Caco-2 (cell line): ENCODE measurements around the gene KRTAP2-2. TPM values are rescaled to one million over a fixed set of nuclear protein-coding genes. Genes with fewer than 3 reads are reported as not detected.
"Not testable (repeated sequence)": the region's sequence is repeated elsewhere in the genome, so short reads cannot be mapped to it uniquely, and the experiment has no call there.

Experiments
- BruUV-seq: library from RNA; stranded (reverse); fragments of 400-500 nt; replicated peaks from 2 replicates; lab custom pipeline; 2021; lab: Mats Ljungman, UMichigan
- CTCF ChIA-PET: fragments of 300-600 bp; sonication (Branson Sonifier 250); formaldehyde crosslinking; loops from one replicate; lab custom pipeline; 2022; ENCODE audit warnings: antibody characterized with exemption; lab: Charles Lee
- POLR2A ChIA-PET: fragments of 300-600 bp; sonication (Branson Sonifier 250); formaldehyde crosslinking; loops from one replicate; lab custom pipeline; 2022; ENCODE audit warnings: antibody characterized with exemption; lab: Charles Lee
- DNase-seq, 2 experiments: peaks; one replicate each; pipeline versions ENCODE4 v3.0.0 to v3.0.0-alpha.2; 2020 to 2022
- H3K27me3 ChIP-seq: replicated peaks from 2 replicates; pipeline ENCODE4 v1.6.0; 2011; ENCODE audit warnings: low read length; ENCODE audit not compliant: control insufficient read depth, insufficient read depth
- H3K36me3 ChIP-seq: 2 replicates; pipeline ENCODE4 v1.5.1; 2011; ENCODE audit warnings: low read length; ENCODE audit not compliant: control insufficient read depth, insufficient read depth
- H3K4me1 ChIP-seq: fragments of 250-450 bp; sonication (Bioruptor Pico); 2 replicates; pipeline ENCODE4 v1.5.1; 2020; ENCODE audit warnings: mild to moderate bottlenecking
- H3K4me3 ChIP-seq: 2 replicates; pipeline ENCODE4 v1.5.1; 2011; ENCODE audit warnings: low read depth, mild to moderate bottlenecking, control low read depth, low read length
- H3K9me3 ChIP-seq: fragments of 250-450 bp; sonication (Bioruptor Pico); 2 replicates; pipeline ENCODE4 v1.5.1; 2020; ENCODE audit warnings: mild to moderate bottlenecking, moderate library complexity
- H3K27ac Mint-ChIP-seq: one replicate; pipeline ENCODE4 v1.8.0; 2022; ENCODE audit warnings: mixed read lengths; ENCODE audit not compliant: unreplicated experiment
- H3K27me3 Mint-ChIP-seq: one replicate; pipeline ENCODE4 v1.8.0; 2022; ENCODE audit warnings: mixed read lengths; ENCODE audit not compliant: insufficient read depth, unreplicated experiment
- H3K36me3 Mint-ChIP-seq: one replicate; pipeline ENCODE4 v1.8.0; 2022; ENCODE audit warnings: mild to moderate bottlenecking, mixed read lengths; ENCODE audit not compliant: insufficient read depth, unreplicated experiment
- H3K4me1 Mint-ChIP-seq: one replicate; pipeline ENCODE4 v1.8.0; 2022; ENCODE audit warnings: low read depth, mixed read lengths; ENCODE audit not compliant: unreplicated experiment
- H3K4me3 Mint-ChIP-seq: one replicate; pipeline ENCODE4 v1.8.0; 2022; ENCODE audit warnings: mild to moderate bottlenecking, moderate library complexity, mixed read lengths; ENCODE audit not compliant: unreplicated experiment
- H3K9me3 Mint-ChIP-seq: one replicate; pipeline ENCODE4 v1.8.0; 2022; ENCODE audit warnings: mixed read lengths; ENCODE audit not compliant: unreplicated experiment
- intact Hi-C: fragments of 100-400 bp; cut with micrococcal nuclease; formaldehyde crosslinking; loops from one replicate; pipeline ENCODE4 v1.10.0; 2022; ENCODE audit not compliant: unreplicated experiment
- total RNA-seq: library from RNA; stranded (reverse); gene quantifications from 2 replicates; pipeline ENCODE4 v1.2.3, GENCODE V29; 2022
- TF ChIP-seq, protein P1 (sequence below), 2 experiments: fragments of 200-600 bp in 1 of 2; IDR thresholded peaks; 1 replicate in 1 of 2; 2 replicates in 1 of 2; pipeline versions ENCODE4 v1.5.1 to v1.8.0; 2011 to 2022; ENCODE audit warnings: antibody characterized with exemption in 1 of 2, control low read depth in 1 of 2, inconsistent platforms in 1 of 2, low read depth in 1 of 2, low read length in 1 of 2, mild to moderate bottlenecking in 1 of 2, moderate library complexity in 1 of 2; ENCODE audit not compliant: insufficient read depth in 1 of 2, severe bottlenecking in 1 of 2, unreplicated experiment in 1 of 2

Gene KRTAP2-2
- total RNA-seq, 1 experiment from 2014 or later: not detected

DNA sequence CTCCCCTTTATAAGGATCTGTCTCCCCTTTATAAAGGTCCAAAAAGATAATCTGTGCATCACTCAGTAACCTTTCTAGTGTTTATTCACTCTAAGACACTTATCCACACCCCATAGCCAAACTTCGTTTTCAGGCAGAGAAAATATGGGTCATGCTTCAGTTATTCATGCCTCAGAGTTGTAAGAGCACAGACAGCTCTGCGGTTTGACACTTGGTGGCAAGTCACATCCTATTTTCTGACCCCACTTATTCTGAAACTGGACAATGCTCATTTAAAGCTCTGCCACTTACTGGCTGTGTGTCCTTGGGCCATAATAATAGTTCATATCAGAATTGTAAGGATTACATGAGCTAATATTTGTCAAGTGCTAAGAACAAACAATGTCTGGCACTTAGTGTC, 5.9 kb downstream of the KRTAP2-2 start:
- ChIA-PET POLR2A (interaction anchor here (1.8 kb wide), 1 partner anchor 10 kb away, joined by 8 read pairs; no protein-coding TSS in a partner anchor), CTCF (interaction anchor here (0.7 kb wide), 2 partner anchors 10 kb away, joined by 4 to 7 read pairs; no protein-coding TSS in a partner anchor)
- TF ChIP-seq, protein P1, sequence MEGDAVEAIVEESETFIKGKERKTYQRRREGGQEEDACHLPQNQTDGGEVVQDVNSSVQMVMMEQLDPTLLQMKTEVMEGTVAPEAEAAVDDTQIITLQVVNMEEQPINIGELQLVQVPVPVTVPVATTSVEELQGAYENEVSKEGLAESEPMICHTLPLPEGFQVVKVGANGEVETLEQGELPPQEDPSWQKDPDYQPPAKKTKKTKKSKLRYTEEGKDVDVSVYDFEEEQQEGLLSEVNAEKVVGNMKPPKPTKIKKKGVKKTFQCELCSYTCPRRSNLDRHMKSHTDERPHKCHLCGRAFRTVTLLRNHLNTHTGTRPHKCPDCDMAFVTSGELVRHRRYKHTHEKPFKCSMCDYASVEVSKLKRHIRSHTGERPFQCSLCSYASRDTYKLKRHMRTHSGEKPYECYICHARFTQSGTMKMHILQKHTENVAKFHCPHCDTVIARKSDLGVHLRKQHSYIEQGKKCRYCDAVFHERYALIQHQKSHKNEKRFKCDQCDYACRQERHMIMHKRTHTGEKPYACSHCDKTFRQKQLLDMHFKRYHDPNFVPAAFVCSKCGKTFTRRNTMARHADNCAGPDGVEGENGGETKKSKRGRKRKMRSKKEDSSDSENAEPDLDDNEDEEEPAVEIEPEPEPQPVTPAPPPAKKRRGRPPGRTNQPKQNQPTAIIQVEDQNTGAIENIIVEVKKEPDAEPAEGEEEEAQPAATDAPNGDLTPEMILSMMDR (IDR thresholded peaks at IDR 0.05; ENCODE audit: insufficient read depth in 1 of 2, low read depth in 1 of 2, low read length in 1 of 2, severe bottlenecking in 1 of 2, unreplicated experiment in 1 of 2): no peak
- H3K9me3 ChIP-seq: peaks cover 9% of the 10 kb centered on the region
- Mint-ChIP-seq H3K4me3 (peak overlapping the region; percentile 58), H3K27me3 (no peaks in the 10 kb centered on the region), H3K36me3 (peaks cover 5% of the 10 kb centered on the region), H3K4me1 (peaks cover 26% of the 10 kb centered on the region), H3K27ac (peak overlapping the region; percentile 91), H3K9me3 (peaks cover 11% of the 10 kb centered on the region)
- H3K36me3 ChIP-seq: no peaks in the 10 kb centered on the region
- H3K27me3 ChIP-seq: no peaks in the 10 kb centered on the region
- intact Hi-C loops: no loop called here
- DNase-seq: no peak
- H3K4me1 ChIP-seq: peaks cover 31% of the 10 kb centered on the region
- H3K4me3 ChIP-seq: no peak overlapping the region
- BruUV-seq: no TSS peak

DNA sequence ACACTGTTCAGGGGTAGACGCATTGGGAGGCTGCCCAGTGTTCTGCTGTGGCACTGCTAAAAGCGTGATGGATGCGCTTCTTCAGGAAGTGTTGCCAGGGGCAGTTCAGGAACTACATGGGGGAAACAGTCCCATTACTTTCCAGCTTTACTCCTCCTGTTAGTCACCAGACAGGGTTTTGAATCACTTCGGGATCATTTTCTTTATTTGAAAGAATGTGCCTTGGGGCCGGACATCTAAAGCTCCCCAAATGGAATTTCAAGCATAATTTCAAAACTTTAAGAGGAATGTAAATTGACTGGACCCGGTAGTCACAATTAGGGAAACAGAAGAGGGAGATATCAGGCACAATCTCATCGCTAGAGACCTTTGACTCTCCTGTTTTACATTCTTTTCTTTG, 6.6 kb downstream of the KRTAP2-2 start:
- peaks cover 19% of the 10 kb centered on the region for H3K4me1 Mint-ChIP-seq
- BruUV-seq: no TSS peak
- ChIA-PET CTCF (interaction anchor here (0.7 kb wide), 1 partner anchor 11 kb away, joined by 7 read pairs; no protein-coding TSS in a partner anchor), POLR2A (interaction anchor here (1.8 kb wide), 1 partner anchor 11 kb away, joined by 8 read pairs; no protein-coding TSS in a partner anchor)
- Histone ChIP-seq H3K9me3 (peaks cover 13% of the 10 kb centered on the region), H3K4me1 (peaks cover 25% of the 10 kb centered on the region), H3K4me3 (no peak overlapping the region), H3K27me3 (no peaks in the 10 kb centered on the region), H3K36me3 (no peaks in the 10 kb centered on the region)
- peak overlapping the region; percentile 91 for H3K27ac Mint-ChIP-seq
- TF ChIP-seq, protein P1 (IDR thresholded peaks at IDR 0.05; ENCODE audit: insufficient read depth in 1 of 2, low read depth in 1 of 2, low read length in 1 of 2, severe bottlenecking in 1 of 2, unreplicated experiment in 1 of 2): no peak
- peak overlapping the region; percentile 58 for H3K4me3 Mint-ChIP-seq
- DNase-seq: peak; percentile 48 to 65
- H3K27me3 Mint-ChIP-seq: no peaks in the 10 kb centered on the region
- intact Hi-C loops: loop anchor here (1.0 kb wide), 1 partner anchor 39 kb away; the partner anchor contains the start of gene KRTAP3-1
- H3K9me3 Mint-ChIP-seq: peaks cover 12% of the 10 kb centered on the region
- H3K36me3 Mint-ChIP-seq: peaks cover 5% of the 10 kb centered on the region

DNA sequence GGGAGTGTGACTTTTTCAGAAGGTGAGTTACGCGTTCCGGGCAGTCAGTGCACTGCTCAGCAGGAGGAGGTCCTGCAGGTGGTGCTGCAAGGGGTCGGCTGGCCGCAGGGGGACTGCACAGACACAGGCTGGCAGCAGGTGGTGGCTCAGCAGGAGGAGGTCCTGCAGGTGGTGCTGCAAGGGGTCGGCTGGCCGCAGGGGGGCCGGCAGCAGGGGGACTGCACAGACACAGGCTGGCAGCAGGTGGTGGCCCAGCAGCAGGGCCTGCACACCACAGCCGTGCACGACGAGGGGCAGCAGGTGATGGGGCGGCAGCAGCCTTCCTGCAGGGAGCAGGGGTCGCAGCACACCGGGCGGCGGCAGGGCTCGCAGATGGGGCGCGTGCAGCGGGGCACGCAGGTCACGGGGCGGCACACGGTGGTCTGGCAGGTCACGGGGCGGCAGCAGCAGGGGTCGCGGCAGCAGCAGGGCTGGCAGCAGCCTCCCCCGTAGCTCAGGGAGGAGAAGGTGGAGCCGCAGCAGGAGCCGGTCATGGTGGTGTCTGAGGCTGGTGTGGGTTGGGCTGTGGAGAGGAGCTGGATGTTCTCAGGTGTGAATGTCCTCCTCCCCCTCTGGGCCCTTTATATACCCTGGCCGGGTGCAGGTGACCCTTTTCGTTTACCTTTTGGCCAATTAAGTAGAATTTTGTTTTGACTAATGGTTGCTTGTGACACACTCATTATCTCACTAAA, 8.1 kb downstream of the KRTAP2-2 start, which contains the start of gene KRTAP2-1:
KRTAP2-1 (minus strand) TSS at position 582 of the 731 bp plus-strand sequence; CDS start at position 533, 49 bp downstream.
- Mint-ChIP-seq H3K4me3 (peak within 1 kb of the TSS; percentile 58), H3K27ac (peak within 1 kb of the TSS; percentile 91), H3K9me3 (peaks cover 23% of the 10 kb centered on the region), H3K4me1 (peaks cover 19% of the 10 kb centered on the region)
- H3K27me3 Mint-ChIP-seq, H3K27me3 ChIP-seq, BruUV-seq, intact Hi-C loops, H3K4me3 ChIP-seq, H3K9me3 ChIP-seq, H3K36me3 ChIP-seq, DNase-seq, H3K36me3 Mint-ChIP-seq: not testable (repeated sequence)
- peaks cover 25% of the 10 kb centered on the region for H3K4me1 ChIP-seq
- POLR2A ChIA-PET: interaction anchor here (0.6 kb wide), 1 partner anchor 137 kb away, joined by 3 read pairs; no protein-coding TSS in a partner anchor
- CTCF ChIA-PET: interaction anchor here (1.1 kb wide), 1 partner anchor 137 kb away, joined by 3 read pairs; no protein-coding TSS in a partner anchor
